GM23338 (cell line): ENCODE measurements around the gene PLEKHM1. TPM values are rescaled to one million over a fixed set of nuclear protein-coding genes. Genes with fewer than 3 reads are reported as not detected.
"Not testable (repeated sequence)": the region's sequence is repeated elsewhere in the genome, so short reads cannot be mapped to it uniquely, and the experiment has no call there.

ENCODE experiments used
- ATAC-seq: fragments of 200-7000 bp; cut with Tn5 transposase; 3 replicates; pipeline ENCODE4 v1.9.1; 2020
- DNase-seq: peaks from one replicate; pipeline ENCODE4 v3.0.0-alpha.2; 2015; ENCODE audit warnings: low spot score
- H2AFZ ChIP-seq: fragments of 200-600 bp; sonication (generic); 2 replicates; pipeline ENCODE4 v1.8.0; 2016; ENCODE audit warnings: antibody characterized with exemption, mild to moderate bottlenecking, moderate library complexity
- H3F3A ChIP-seq: fragments of 200-600 bp; sonication (generic); replicated peaks from 2 replicates; pipeline ENCODE4 v1.8.0; 2017; ENCODE audit warnings: antibody characterized with exemption, mixed run types, low read depth
- H3K27ac ChIP-seq: fragments of 200-600 bp; sonication (generic); 2 replicates; pipeline ENCODE4 v1.6.1; 2016; ENCODE audit warnings: low read depth
- H3K27me3 ChIP-seq: fragments of 200-600 bp; sonication (generic); 2 replicates; pipeline ENCODE4 v1.8.0; 2016; ENCODE audit warnings: mild to moderate bottlenecking, mixed run types, moderate library complexity; ENCODE audit not compliant: insufficient read depth
- H3K36me3 ChIP-seq: fragments of 200-600 bp; sonication (generic); 2 replicates; pipeline ENCODE4 v1.8.0; 2016; ENCODE audit warnings: mild to moderate bottlenecking; ENCODE audit not compliant: insufficient read depth
- H3K4me1 ChIP-seq: fragments of 200-600 bp; sonication (generic); 2 replicates; pipeline ENCODE4 v1.8.0; 2016; ENCODE audit warnings: mild to moderate bottlenecking, moderate library complexity; ENCODE audit not compliant: insufficient read depth
- H3K4me2 ChIP-seq: fragments of 200-600 bp; sonication (generic); 2 replicates; pipeline ENCODE4 v1.7.1; 2017; ENCODE audit warnings: mixed run types
- H3K4me3 ChIP-seq: fragments of 200-600 bp; sonication (generic); 2 replicates; pipeline ENCODE4 v1.6.1; 2016; ENCODE audit warnings: mixed run types
- H3K79me2 ChIP-seq: fragments of 200-600 bp; sonication (generic); replicated peaks from 2 replicates; pipeline ENCODE4 v1.8.0; 2017; ENCODE audit warnings: mild to moderate bottlenecking; ENCODE audit not compliant: insufficient read depth
- H3K9me2 ChIP-seq: fragments of 200-600 bp; sonication (generic); 2 replicates; pipeline ENCODE4 v1.8.0; 2017; ENCODE audit not compliant: insufficient read depth
- H4K20me1 ChIP-seq: fragments of 200-600 bp; sonication (generic); replicated peaks from 2 replicates; pipeline ENCODE4 v1.8.0; 2017; ENCODE audit warnings: mild to moderate bottlenecking; ENCODE audit not compliant: insufficient read depth
- H3K27ac Mint-ChIP-seq: 2 replicates; pipeline ENCODE4 v1.8.0; 2020; ENCODE audit warnings: inconsistent platforms, mild to moderate bottlenecking, moderate library complexity, mixed read lengths
- H3K27me3 Mint-ChIP-seq: 3 replicates; pipeline ENCODE4 v1.8.0; 2022; ENCODE audit warnings: low read depth, mild to moderate bottlenecking, moderate library complexity, mixed read lengths, inconsistent platforms; ENCODE audit not compliant: insufficient read depth, poor library complexity
- H3K36me3 Mint-ChIP-seq: 3 replicates; pipeline ENCODE4 v1.8.0; 2021; ENCODE audit warnings: low read depth, mild to moderate bottlenecking, inconsistent platforms, moderate library complexity, mixed read lengths
- H3K4me1 Mint-ChIP-seq: 3 replicates; pipeline ENCODE4 v1.8.0; 2020; ENCODE audit warnings: mild to moderate bottlenecking, inconsistent platforms, mixed read lengths
- H3K4me3 Mint-ChIP-seq: 3 replicates; pipeline ENCODE4 v1.8.0; 2021; ENCODE audit warnings: moderate library complexity, mild to moderate bottlenecking, inconsistent platforms, mixed read lengths
- H3K9me3 Mint-ChIP-seq: 3 replicates; pipeline ENCODE4 v1.8.0; 2020; ENCODE audit warnings: moderate library complexity, mild to moderate bottlenecking, inconsistent platforms, mixed read lengths
- CTCF ChIP-seq, 2 experiments: fragments of 200-600 bp in 1 of 2; sonication (generic) in 1 of 2; conservative IDR thresholded peaks; 2 replicates each; pipeline versions ENCODE4 v1.5.1 to v1.6.1; 2016 to 2017; ENCODE audit warnings: antibody characterized with exemption in 2 of 2, low read depth in 2 of 2, mild to moderate bottlenecking in 2 of 2, moderate library complexity in 1 of 2
- ETS1 ChIP-seq: IDR thresholded peaks from 2 replicates; pipeline ENCODE4 v1.6.1; 2016; ENCODE audit warnings: antibody characterized with exemption
- polyA plus RNA-seq: library from polyadenylated mRNA; unstranded; fragments of >200 nt; fragmentation: Nextera tagmentation; extraction: Ambion mirVana; gene quantifications from 2 replicates; pipeline ENCODE4 v1.2.1, GENCODE V29; 2016
- total RNA-seq: library from RNA; depleted of rRNA; stranded (reverse); fragments of >200 nt; shearing (Covaris generic); gene quantifications from 2 replicates; pipeline ENCODE4 v1.2.3, GENCODE V29; 2014

Gene PLEKHM1
- total and polyA plus RNA-seq, 2 experiments from 2014 or later = 4.4 to 17.9 TPM

GRCh38 chr17:45451131-45451530, 39.4 kb downstream of the PLEKHM1 start:
- Histone ChIP-seq H3K27ac (no peak overlapping the region), H3K36me3 (no peaks in the 10 kb centered on the region), H3K27me3 (no peaks in the 10 kb centered on the region), H3F3A (no peaks in the 10 kb centered on the region), H2AFZ (no peak overlapping the region), H3K9me2 (no peaks in the 10 kb centered on the region), H3K4me1 (no peaks in the 10 kb centered on the region), H3K4me3 (no peak overlapping the region), H3K4me2 (no peak overlapping the region), H4K20me1 (no peaks in the 10 kb centered on the region), H3K79me2 (no peaks in the 10 kb centered on the region)
- peak; percentile 59 for ATAC-seq
- Mint-ChIP-seq H3K4me1 (peaks cover 5% of the 10 kb centered on the region), H3K4me3 (no peak overlapping the region), H3K27ac (no peak overlapping the region), H3K36me3 (no peaks in the 10 kb centered on the region; the same call in 2 of the 3 replicates), H3K27me3 (peaks cover 5% of the 10 kb centered on the region), H3K9me3 (no peaks in the 10 kb centered on the region; the same call in 2 of the 3 replicates)
- TF ChIP-seq ETS1 (no peak), CTCF (conservative IDR thresholded peaks at IDR 0.05; ENCODE audit: low read depth in 2 of 2) (peak; percentile 35 to 55)
- DNase-seq = peak; percentile 45

- not testable (repeated sequence) for H2AFZ ChIP-seq, H3K4me1 Mint-ChIP-seq, H3K27me3 ChIP-seq, ATAC-seq, H3K4me3 ChIP-seq, H3K4me1 ChIP-seq, H4K20me1 ChIP-seq, H3K27me3 Mint-ChIP-seq, DNase-seq, H3K36me3 Mint-ChIP-seq, H3K36me3 ChIP-seq, H3K4me3 Mint-ChIP-seq, H3K27ac Mint-ChIP-seq, H3K79me2 ChIP-seq, H3K9me2 ChIP-seq, H3K9me3 Mint-ChIP-seq, H3F3A ChIP-seq, H3K27ac ChIP-seq, H3K4me2 ChIP-seq
Observed at GRCh38 chr17:45449708-45450329, 40.7 kb downstream of the PLEKHM1 start.

GRCh38 chr17:45449260-45449659, 41.3 kb downstream of the PLEKHM1 start:
- H3K79me2 ChIP-seq, H3K9me2 ChIP-seq, H3K4me3 ChIP-seq, H3K4me2 ChIP-seq, H3F3A ChIP-seq, H2AFZ ChIP-seq, H3K4me1 Mint-ChIP-seq, H3K9me3 Mint-ChIP-seq, H4K20me1 ChIP-seq, H3K4me3 Mint-ChIP-seq, H3K36me3 Mint-ChIP-seq, H3K27ac ChIP-seq, H3K27ac Mint-ChIP-seq, H3K36me3 ChIP-seq, H3K27me3 ChIP-seq, H3K4me1 ChIP-seq, ATAC-seq, H3K27me3 Mint-ChIP-seq, DNase-seq: not testable (repeated sequence)

GRCh38 chr17:45448483-45448882, 42.0 kb downstream of the PLEKHM1 start:
- not testable (repeated sequence) for H3K27me3 Mint-ChIP-seq, H3K9me3 Mint-ChIP-seq, H3K4me1 ChIP-seq, H3K27ac ChIP-seq, DNase-seq, H3K4me3 ChIP-seq, ATAC-seq, H3K4me1 Mint-ChIP-seq, H3K36me3 ChIP-seq, H2AFZ ChIP-seq, H3K4me3 Mint-ChIP-seq, H3K9me2 ChIP-seq, H3F3A ChIP-seq, H3K4me2 ChIP-seq, H3K27ac Mint-ChIP-seq, H3K27me3 ChIP-seq, H3K36me3 Mint-ChIP-seq, H4K20me1 ChIP-seq, H3K79me2 ChIP-seq

GRCh38 chr17:45448066-45448465, 42.5 kb downstream of the PLEKHM1 start:
- H3K36me3 Mint-ChIP-seq, H3K79me2 ChIP-seq, H3K9me2 ChIP-seq, ATAC-seq, H3K4me3 Mint-ChIP-seq, H3K36me3 ChIP-seq, DNase-seq, H3K4me1 Mint-ChIP-seq, H4K20me1 ChIP-seq, H3K27ac Mint-ChIP-seq, H3K27me3 ChIP-seq, H3K4me3 ChIP-seq, H3K4me1 ChIP-seq, H3K27me3 Mint-ChIP-seq, H3K27ac ChIP-seq, H3K9me3 Mint-ChIP-seq, H3F3A ChIP-seq, H3K4me2 ChIP-seq, H2AFZ ChIP-seq: not testable (repeated sequence)

GRCh38 chr17:45447650-45448049, 42.9 kb downstream of the PLEKHM1 start:
- H3K36me3 ChIP-seq, DNase-seq, H2AFZ ChIP-seq, H3K4me3 ChIP-seq, H3K27ac ChIP-seq, H3K27me3 Mint-ChIP-seq, H3K27me3 ChIP-seq, H3K4me3 Mint-ChIP-seq, H3K9me2 ChIP-seq, H3K4me2 ChIP-seq, H4K20me1 ChIP-seq, H3F3A ChIP-seq, H3K27ac Mint-ChIP-seq, H3K9me3 Mint-ChIP-seq, H3K79me2 ChIP-seq, H3K36me3 Mint-ChIP-seq, H3K4me1 ChIP-seq, ATAC-seq, H3K4me1 Mint-ChIP-seq: not testable (repeated sequence)
